HG03520 (cell line): ENCODE measurements around the gene STK4.

Experiments used
- ATAC-seq: cut with Tn5 transposase; IDR thresholded peaks from one replicate; pipeline ENCODE4 v1.9.1; 2021; ENCODE audit warnings: mild to moderate bottlenecking, moderate library complexity; ENCODE audit not compliant: unreplicated experiment

STK4 gene

DNA sequence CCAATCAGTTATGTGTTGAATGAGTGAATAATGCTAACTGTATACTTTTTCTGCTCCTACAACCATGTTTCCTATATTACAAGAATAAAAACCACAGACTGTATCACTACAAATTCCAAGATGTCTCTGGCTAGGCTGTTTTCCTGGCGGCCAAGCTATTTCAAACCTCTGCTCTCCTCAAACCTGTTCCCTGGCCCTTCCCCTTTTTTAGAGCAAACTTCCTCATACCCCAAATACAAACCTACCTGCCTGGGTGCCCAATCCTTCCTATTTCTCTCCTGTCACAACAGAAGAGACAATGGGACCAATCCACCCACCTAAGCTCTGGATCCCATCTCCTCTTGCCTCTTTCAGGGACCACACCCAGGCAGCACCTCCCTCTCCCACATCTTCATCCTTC is 13.6 kb upstream of the STK4 start:
- no peak for ATAC-seq

DNA sequence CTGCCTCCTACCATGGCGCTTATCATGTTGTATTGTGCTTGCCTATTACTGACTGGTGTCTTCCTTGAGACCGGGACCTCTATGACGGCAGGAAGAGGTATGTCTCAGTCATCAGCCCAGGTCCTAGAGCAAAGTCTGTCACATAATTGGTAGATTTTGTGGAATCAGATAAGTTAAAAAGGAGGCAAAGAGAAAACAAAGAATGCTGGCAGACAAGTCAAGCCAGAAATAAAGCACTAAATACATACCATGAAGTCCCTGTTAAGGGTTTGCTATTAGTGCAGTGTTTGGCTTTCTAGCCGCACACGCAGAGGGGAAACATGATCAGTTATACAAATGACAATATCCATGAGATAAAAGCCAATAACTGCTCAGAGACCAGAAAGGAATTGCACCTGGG is 12.1 kb upstream of the STK4 start:
- no peak for ATAC-seq

DNA sequence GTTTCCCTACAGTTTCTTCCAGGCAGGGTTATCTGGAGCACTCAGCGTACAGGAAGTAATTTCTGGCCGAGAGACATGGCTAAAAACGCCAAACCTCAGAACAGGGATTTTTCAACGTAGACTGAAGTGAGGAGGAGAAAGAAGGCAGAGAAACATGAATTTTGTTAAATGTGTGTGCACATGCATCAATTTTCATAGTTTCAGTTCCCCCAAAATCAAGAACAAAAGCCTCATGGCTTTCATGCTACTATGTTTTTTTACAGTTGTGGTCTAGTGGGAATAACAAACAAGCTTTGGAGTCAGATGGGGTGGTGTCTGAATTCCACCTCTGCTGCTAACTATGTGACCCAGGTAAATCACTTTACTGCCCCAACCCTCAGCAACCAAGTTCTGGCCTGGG is 11.0 kb upstream of the STK4 start:
- no peak for ATAC-seq

DNA sequence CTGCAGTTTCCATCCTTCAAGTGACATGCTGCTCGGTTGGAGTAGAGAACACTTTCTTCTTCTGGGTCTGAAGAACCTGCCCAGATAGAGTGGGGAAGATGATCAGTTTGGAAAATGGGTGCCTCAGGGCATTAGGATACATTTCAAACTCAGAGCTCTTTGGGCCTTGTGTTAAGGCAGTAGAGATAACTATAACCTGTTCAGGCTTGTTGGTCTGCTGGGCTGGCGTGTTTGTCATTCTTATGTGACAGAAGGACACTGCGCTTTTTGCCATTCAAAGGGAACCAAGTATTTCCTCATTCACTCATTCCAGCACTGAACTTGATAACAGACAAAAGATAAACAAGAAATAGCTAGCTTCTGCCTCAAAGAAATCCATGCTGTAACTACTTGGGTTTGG is 9.9 kb upstream of the STK4 start:
- no peak for ATAC-seq

DNA sequence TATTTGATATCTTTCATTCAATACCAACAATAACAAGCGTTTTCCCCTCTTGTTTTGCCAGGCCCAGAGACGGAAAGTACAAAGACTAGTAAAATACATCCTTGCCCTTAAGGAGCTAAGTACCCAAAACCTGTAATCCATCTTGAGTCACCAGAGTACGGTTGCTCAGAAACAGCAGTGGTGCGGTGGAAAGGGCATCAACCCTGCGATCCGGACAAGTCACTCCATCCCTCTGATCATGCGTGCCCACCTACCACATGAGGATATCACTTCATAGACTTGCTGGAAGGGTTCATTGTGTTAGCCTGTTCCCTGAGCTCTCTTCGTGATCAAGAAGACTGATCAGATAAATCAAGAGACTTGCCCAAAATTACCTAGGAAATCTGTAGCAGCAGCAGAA is 8.0 kb upstream of the STK4 start:
- ATAC-seq: no peak

DNA sequence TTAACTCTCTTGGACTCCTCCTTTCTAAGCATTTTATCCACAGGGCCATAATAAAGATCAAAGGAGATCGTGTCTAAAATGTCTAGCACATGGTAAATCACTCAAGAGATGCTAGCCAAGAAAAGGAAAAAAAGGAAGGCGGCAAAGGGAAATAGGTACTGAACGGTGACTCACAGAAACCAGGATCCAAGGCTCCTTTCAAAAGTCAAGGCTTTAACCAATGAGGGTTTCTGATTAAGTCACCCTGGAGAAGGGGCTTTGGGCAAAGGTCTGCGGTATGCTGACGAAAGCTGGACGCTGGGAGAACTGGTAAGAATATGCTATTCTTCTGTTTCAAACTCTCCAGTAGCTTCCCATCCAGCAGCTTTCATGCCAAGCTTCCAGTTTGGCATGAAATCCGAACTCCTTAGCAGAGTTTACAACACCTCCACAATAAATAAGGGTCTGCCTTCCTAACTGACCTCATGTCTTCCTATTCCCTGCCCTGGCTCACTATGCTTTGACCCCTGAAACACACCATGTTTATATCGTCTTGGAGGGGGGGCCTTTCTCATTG is 7.2 kb upstream of the STK4 start:
- no peak for ATAC-seq

DNA sequence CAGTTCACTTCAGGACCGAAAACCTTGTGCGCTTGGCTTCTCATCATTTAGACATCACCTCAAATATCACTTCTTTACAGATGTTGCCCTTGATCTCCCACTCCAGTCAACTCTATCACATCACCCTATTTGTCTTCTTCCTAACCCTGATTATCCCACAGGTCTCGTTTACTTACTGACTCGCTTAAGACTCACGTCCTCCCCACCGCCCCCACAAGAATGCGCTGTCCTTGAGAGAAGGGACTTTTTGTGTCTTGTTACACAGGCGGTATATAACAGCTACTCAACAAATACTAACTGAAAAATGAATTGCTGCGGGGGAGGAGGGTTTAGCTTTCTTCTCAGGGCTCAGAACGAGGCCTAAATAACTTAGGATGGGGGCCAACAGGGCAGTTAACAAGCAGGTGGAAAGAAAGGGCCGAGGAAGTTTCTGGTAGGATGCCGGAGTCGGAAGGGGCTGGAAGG is 6.6 kb upstream of the STK4 start:
- no peak for ATAC-seq

DNA sequence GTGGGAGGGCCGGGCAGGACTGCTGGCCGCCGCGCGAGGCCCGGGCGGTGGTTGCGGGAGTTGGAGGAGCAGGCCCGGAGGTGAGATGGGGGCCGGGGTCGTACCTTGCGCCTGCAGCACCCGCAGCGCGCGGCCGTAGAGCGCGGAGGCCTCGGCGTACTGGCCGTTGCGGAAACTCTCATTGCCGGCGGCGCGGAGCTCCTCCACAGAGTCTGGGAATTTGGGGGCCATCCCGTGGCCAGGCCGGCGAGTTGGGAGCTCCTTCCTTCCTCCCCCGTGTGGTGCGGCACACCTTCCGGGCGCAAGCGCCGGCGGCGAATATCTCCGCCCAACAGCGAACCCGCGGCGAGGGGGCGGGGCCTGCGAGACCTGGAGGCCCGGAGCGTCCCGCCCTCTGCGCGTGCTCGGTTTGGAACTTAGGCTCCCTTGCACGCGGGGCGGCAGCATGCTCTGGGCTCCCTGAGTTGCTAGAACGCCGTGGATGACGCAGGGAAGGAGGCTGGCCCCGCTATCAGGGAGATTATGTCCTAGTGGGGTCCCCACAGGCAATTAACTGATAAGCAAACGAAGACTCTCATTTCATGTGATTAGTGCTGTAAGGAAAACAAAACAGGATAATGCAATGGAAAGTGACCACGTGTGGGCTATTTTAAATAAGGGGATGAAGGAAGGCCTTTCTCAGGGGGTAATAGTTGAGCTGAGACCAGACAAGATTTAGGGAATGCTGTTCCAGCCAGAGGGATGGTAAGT is 6.0 kb upstream of the STK4 start, which contains the start of gene TOMM34:
TSS of gene TOMM34 (minus strand) at position 295 of the 750 bp plus-strand sequence. CDS start at position 231, 64 bp downstream.
- peak; percentile 68 for ATAC-seq

DNA sequence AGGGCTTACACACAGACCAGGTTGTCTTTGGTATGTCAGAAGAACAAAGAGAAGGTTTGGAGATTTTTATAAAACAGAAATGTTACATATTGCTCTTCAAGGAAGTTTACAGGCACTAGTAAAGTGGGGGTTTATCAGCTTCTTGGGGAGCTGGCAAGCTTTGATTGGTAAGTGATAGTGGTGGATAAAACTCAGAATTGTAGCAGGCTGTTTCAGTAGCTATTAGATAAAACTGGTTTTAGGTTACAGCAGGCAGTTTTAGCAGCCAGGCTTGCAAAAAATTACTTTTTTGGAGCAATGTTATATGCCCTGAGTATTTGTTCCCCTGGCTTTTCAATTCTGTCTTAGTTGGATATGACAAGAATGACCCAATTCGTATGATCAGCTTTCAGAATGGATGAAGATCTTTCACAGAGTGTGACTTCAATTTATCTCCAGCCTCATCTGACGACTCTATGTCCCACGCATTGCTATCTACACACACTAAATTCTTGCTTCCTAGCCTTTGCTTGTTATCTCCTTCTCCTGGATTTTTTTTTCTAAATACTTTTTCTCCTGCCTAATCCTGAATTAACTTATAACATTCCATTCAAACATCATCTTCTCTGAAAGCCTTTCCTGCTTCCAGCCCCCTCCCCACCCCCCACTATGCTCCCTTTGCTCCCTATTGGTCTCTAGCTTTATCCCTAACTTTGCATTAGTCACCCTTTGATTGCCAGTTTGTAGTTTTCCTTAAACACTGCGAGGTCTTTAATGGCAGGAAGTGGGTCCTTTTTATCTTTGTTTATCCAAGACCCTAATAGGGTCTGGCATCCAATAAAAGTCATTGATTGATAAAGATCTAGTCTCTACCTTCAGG is 5.1 kb upstream of the STK4 start:
- no peak for ATAC-seq

DNA sequence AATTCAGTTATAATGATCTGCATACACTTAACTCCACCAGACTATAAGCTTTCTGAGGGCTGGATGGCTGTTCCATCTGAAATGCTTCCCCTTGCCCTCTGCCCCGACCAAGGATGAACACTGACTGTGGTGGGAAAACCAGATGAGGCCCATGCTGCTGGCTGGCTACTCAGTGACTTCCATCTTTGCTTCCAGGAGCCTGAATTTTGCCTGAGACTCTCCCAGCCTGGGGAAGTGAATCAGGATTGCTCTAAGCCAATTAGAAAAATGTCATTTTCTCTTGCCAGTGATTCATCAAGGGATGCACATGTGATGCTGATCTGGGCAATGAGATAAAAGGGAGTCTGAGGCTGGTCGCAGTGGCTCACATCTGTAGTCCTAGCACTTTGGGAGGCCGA is 4.4 kb upstream of the STK4 start:
- no peak for ATAC-seq

DNA sequence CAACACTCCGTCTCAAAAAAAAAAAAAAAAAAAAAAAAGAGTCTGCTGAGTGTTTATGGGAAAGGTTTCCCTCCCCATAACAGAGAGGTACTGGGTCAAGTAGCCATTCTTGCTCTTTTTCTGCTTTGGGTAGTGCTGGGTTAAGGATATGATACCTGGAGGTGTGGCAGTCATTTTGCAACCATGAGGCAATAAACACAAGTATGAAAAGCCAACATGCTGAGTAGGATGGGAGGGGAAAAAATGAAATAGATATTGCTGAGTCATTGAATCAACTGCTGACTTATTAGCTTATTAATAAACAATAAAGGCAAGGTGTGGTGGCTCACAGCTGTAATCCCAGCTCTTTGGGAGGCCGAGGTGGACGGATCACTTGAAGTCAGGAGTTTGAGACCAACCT is 3.8 kb upstream of the STK4 start:
- no peak for ATAC-seq

DNA sequence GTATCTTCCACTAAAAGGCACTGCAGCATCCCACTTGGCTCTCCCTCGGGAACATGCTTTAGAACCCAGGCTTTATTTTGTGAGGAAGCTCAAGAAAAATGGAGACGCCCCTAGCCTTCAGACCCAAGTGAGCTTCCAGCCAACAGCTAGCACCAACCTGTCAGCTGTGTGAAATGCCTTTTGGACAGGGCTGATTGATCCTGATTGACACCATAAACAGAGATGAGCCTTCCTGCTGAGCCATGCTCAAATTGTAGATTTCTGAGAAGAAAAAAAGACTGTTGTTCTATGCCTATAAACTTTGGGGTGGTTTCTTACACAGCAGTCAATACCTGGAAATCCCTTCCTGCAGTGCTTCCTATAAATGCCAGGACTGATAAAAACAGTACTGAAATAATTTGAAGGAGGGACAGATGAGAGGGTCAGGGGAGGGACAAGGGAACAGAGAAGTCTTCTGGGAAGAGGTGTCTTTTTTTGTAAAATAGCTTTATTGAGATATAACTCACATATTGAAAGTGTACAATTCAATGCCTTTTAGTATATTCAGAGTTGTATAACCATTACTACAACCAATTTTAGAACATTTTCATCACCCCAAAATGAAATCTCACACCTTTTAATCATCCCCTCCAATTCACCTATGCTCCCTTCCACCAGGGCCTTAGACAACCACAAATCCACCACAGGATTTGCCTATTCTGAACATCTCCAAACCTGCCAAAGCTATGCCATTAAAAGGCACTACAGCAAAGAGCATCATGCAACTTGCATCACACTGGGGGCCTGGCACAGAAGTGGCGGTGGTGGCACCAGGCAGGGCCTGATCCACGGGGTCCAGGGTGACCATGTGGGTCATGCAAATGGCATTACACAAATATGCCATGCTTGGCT is 2.7 kb upstream of the STK4 start:
- ATAC-seq: no peak

DNA sequence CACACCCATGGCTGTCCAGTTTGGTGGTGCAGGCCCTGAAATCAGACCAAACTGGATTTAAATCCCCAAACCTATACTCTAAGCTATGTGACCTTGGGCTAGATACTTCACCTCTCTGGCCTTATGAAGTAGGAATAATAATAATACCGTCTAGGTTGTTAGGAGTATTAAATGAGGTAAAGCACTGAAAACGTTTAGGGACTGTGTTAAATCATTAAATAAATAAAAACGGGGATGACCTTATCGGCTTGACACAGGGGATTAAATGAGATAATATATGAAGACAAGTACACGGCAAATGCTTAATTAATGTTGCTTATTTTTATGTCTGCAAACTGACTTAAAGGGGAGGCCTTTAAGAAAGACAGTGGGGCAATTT is 672 bp upstream of the STK4 start:
- no peak for ATAC-seq

DNA sequence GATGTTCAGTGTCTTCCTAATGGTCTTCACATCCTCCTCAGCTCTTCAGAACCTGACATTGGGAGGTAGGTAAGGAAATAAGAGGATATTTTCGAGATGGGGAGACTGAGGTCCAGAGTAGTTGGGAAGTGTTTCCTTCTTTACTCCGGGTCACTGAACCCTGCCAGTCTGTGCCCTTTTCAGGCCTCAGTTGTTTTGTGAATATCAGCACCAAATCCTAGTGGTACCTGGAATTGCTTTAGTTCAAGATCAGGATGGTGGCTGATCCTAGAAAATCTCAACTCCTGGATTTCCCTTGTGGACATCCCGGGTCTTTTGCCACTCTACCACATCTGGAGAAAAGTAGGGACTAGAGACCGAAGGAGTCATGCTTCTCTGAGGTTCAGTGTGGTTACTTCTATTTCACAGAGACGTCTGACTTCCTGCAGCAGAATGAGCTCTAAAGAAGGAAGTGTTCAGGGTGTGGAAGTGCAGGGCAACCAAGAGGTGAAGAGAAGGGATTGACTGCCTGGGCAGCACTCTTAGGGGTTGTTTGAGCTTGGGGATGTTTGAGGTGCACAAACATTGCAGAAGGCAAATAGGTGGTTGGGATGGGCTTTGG is 995 bp downstream of the STK4 start:
- ATAC-seq: no peak

DNA sequence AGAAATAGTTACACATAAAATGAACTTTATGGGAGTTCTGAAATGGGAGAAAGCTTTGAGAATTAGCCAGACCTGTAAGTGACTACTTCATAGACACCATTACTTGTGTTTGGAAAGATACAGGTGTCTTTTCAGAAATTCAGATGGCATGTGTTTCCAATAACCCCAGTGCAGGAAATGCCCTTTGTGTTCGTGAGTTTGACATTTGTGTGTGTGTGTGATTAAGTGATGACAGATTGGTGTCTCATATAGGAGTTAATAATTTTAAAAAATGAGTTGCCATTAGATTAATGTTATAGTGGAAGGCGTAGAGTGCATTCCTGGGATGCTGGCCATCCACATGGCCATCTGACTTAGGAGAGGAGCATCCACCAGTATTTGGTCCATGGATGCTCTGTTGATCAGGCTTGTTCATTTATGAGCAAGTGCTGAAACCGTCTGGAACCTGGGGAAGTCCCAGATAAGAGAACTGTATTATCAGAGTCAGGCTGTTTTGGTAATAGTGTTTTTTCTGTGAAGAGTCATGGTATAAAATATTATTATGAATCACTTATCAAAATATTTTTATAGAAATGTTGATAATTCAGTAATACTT is 3.1 kb downstream of the STK4 start:
- ATAC-seq: no peak

DNA sequence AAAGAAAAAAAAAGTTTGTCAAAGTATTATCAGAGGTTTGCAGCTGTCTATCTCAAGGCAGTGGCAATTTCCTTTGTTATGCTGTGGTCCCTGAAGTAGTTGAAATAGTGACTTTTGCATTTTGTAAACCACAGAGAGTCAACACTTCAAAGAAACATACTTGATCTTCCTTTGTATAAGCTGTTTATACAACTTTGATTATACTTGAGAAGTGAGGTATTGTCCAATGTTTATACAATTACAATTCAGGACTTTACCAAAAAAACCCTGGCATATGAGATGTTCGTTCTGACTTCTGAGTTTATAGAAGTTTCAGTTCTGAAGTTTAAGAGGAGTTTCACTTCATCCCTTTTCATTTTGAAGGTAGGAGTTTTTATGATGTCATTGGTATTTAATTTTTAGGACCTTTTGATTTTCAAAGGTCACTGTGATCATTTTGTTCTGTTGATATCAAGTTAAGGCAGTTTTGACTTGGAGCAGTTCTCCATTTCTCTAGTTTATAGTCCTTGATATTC is 4.0 kb downstream of the STK4 start:
- no peak for ATAC-seq

DNA sequence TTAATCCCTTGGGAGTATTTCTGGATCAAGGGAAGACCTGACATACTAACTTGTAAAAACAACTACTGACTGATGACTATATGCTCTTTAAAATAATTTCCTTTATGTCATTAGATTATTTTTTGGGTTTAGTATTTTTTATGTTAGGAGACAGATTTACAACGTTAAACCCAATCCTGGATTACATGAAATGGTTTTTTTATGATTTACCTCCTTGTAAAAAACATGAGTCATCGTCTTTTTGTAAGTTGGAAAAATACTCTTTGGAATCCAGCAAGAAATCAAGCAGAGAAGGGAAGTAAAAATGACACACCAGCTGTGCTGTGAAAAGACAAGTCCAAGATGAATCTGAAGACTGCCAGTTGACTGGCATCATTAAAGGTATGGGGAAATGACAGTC is 6.7 kb downstream of the STK4 start:
- no peak for ATAC-seq

DNA sequence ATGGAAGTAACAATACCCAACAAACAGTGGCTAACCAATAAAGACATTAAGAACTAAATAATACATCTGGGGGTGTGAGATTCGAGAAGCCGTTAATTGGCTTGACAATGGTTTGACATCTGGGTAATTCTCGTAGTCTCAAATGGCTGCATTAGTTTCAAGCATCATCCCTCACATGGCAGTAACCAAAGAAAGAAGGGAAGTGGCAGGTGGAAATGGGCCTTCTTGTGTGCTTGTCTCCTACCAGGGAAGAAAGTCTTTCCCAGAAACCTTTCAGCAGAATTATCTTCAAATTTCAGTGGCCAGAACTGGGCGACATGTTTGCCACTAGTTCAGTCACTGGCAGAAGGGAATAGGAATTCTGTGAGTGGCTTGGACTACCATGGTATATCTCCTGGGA is 10.4 kb downstream of the STK4 start:
- ATAC-seq: no peak

DNA sequence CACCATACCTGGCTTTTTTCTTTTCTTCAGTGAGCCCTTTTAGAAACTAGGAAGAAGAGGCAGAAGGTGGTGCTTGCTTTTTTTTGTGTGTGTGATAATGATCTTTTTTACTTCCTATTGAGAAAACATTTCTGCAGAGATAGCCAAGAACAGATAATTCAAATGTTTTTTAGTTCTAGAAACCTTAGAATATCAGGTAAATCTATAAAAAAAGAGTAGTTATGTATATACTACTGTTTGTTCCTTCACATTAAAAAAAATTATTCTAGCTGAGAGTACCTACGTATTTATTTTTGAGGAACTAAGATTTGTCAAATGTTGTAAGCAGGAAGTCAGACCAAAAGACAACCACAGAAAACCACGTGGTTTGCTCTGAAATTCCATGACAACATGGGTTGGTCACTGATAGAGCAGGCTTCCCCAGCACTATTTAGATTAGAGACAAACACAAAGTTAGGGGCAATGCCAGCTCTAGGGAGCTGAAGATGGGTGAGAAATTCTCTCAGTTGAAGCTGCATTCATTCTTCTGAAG is 12.8 kb downstream of the STK4 start:
- ATAC-seq: peak; percentile 88
